NCI-H1417 (cell line): ENCODE results near the gene CFLAR.
A peak's percentile ranks its signal among the peaks of the same experiment; 100 is the strongest.

ENCODE experiments used
- DNase-seq, 3 experiments: peaks; one replicate each; lab custom pipeline; 2025; lab: John Stamatoyannopoulos, UW

CFLAR gene

GRCh38 chr2:201216918-201217317 is 101.0 kb downstream of the CFLAR start:
- DNase-seq: no peak

GRCh38 chr2:201218780-201219179 is 102.8 kb downstream of the CFLAR start:
- peak in 2 of 3 experiments; percentile 0 to 6 for DNase-seq

GRCh38 chr2:201219328-201220096 is 103.5 kb downstream of the CFLAR start:
- DNase-seq: peak in 2 of 3 experiments; percentile 1 to 63

GRCh38 chr2:201220102-201220570 is 104.2 kb downstream of the CFLAR start:
- peak in 2 of 3 experiments; percentile 65 to 83 for DNase-seq

GRCh38 chr2:201223089-201224073 is 107.4 kb downstream of the CFLAR start:
- no peak for DNase-seq
